ENCODE results near the gene MST1. TPM values are rescaled to one million over a fixed set of nuclear protein-coding genes. Genes with fewer than 3 reads are reported as not detected.

The MST1 gene
- total RNA-seq, 1 experiment from 2014 or later, result 3.3 TPM

DNA sequence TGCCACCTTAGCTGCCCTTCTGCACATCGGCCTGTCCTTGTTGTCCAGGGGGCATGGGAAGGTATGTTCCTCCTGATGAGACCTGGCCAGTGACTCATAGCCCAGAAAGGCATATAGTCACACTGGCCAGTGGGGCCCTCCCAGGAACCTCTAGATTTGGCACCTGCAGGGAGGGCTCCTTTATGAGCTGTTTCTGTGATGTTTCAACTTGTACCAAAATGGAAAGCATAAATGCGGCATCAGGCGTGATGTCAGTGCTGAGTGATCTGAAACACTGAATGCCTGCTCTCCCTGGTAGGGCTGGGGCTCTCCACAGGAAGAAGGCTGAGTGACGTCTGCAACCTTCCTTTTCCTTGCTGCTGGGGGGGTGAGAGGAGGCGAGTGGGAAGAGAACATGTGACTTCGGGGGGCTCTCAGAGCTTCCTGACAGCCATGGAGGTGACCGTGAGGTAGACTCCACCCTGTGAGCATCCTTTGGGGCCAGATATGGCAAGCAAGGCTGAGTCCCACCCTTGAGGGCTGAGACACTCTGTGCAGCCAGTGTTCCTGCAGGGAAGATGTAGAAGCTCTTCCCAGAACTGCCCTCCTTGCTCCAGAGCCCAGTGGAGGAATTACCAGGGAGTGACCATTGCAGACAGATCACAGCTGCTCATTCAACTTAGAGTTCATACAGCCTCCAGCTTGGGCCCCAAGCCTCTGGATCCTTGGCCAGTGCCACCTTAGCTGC is 52.2 kb downstream of the MST1 start:
- no peaks in the 10 kb centered on the region for H3K4me1 ChIP-seq
- H3K9me3 ChIP-seq (replicated peaks), result no peaks in the 10 kb centered on the region
- H3K27me3 ChIP-seq, result no peaks in the 10 kb centered on the region
- H3K27ac ChIP-seq, result no peak overlapping the region
- no peak for DNase-seq
- no peak overlapping the region for H3K4me3 ChIP-seq
- H3K36me3 ChIP-seq, result no peaks in the 10 kb centered on the region

DNA sequence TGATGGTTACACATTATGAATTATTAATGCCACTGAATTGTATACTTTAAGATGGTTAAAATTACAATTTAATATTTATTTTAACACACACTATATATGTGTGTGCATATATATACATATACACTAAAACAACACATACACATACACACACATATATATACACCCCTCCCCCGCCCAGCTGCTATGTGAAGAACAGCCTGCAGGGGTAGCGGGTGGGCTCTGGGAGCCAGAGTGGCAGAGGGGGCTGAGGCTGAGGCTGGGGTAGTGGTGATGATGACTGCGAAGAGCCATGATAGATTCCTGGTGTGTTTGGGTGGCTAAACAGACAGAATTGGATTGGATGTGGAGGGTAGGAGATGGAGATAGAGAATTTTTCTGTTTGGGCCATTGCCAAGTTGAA is 54.5 kb downstream of the MST1 start:
- Histone ChIP-seq H3K36me3 (no peaks in the 10 kb centered on the region), H3K27ac (no peak overlapping the region), H3K4me1 (no peaks in the 10 kb centered on the region), H3K4me3 (no peak overlapping the region), H3K27me3 (no peaks in the 10 kb centered on the region), H3K9me3 (replicated peaks) (no peaks in the 10 kb centered on the region)
- no peak for DNase-seq

Other genes with a start within 250 kb of the MST1 start
- gene DAG1, start 219.2 kb downstream of the MST1 start, total RNA-seq (2014; rRNA removed; shearing (Covaris generic)), result 79.5 and 82.8 TPM in 2 replicates
- gene BSN, start 135.0 kb downstream of the MST1 start, total RNA-seq (2014; rRNA removed; shearing (Covaris generic)), result 0.08 and 0.14 TPM in 2 replicates
- gene APEH, start 15.1 kb downstream of the MST1 start, total RNA-seq (2014; rRNA removed; shearing (Covaris generic)), result 61.8 and 63.0 TPM in 2 replicates
- 12.0 and 12.3 TPM in 2 replicates for gene RNF123, start 83 bp upstream of the MST1 start, total RNA-seq (2014; rRNA removed; shearing (Covaris generic))
- 3.9 and 4.2 TPM in 2 replicates for gene AMIGO3, start 30.2 kb upstream of the MST1 start, total RNA-seq (2014; rRNA removed; shearing (Covaris generic))
- 12.9 and 14.6 TPM in 2 replicates for gene GMPPB, start 34.5 kb upstream of the MST1 start, total RNA-seq (2014; rRNA removed; shearing (Covaris generic))
- gene IP6K1, start 97.1 kb upstream of the MST1 start, total RNA-seq (2014; rRNA removed; shearing (Covaris generic)), result 28.7 and 30.3 TPM in 2 replicates
- not detected in 2 replicates for gene CDHR4, start 110.4 kb upstream of the MST1 start, total RNA-seq (2014; rRNA removed; shearing (Covaris generic))
- 0.20 and 0.61 TPM in 2 replicates for gene INKA1, start 113.8 kb upstream of the MST1 start, total RNA-seq (2014; rRNA removed; shearing (Covaris generic))
- 0.85 and 0.99 TPM in 2 replicates for gene UBA7, start 124.5 kb upstream of the MST1 start, total RNA-seq (2014; rRNA removed; shearing (Covaris generic))
- 14.5 and 15.6 TPM in 2 replicates for gene TRAIP, start 167.1 kb upstream of the MST1 start, total RNA-seq (2014; rRNA removed; shearing (Covaris generic))
- not detected in 2 replicates for gene CAMKV, start 180.4 kb upstream of the MST1 start, total RNA-seq (2014; rRNA removed; shearing (Covaris generic))
- not detected in 2 replicates for gene MST1R, start 214.4 kb upstream of the MST1 start, total RNA-seq (2014; rRNA removed; shearing (Covaris generic))
- gene MON1A, start 240.3 kb upstream of the MST1 start, total RNA-seq (2014; rRNA removed; shearing (Covaris generic)), result 5.4 and 6.1 TPM in 2 replicates

Data from SJCRH30 (cell line).